ENCODE data around the gene ESX1.

The ESX1 gene

DNA sequence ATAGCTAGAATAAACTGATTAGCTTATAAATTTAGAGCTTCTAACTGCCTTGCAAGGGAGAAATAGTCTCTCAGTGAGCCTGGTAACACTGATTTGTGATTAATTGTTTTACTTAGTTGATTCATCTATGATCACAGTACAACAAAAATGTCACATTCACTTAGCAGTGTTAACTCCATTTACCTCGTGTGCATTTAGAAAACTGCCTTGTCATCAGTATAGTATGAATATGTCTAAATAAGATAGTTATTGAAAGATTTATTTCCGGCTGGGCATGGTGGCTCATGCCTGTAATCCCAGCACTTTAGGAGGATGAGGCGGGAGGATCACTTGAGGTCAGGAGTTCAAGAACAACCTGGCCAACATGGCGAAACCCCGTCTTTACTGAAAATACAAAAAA, 49.2 kb downstream of the ESX1 start:
- H3K9me3 ChIP-seq, result no peaks in the 10 kb centered on the region
- H3K4me3 ChIP-seq (ENCODE audit: low read depth in 1 of 2, low read length in 1 of 2), result no peak overlapping the region
- no peak overlapping the region for H3K27ac ChIP-seq
- no peaks in the 10 kb centered on the region for H3K27me3 ChIP-seq
- TF ChIP-seq, protein P1, sequence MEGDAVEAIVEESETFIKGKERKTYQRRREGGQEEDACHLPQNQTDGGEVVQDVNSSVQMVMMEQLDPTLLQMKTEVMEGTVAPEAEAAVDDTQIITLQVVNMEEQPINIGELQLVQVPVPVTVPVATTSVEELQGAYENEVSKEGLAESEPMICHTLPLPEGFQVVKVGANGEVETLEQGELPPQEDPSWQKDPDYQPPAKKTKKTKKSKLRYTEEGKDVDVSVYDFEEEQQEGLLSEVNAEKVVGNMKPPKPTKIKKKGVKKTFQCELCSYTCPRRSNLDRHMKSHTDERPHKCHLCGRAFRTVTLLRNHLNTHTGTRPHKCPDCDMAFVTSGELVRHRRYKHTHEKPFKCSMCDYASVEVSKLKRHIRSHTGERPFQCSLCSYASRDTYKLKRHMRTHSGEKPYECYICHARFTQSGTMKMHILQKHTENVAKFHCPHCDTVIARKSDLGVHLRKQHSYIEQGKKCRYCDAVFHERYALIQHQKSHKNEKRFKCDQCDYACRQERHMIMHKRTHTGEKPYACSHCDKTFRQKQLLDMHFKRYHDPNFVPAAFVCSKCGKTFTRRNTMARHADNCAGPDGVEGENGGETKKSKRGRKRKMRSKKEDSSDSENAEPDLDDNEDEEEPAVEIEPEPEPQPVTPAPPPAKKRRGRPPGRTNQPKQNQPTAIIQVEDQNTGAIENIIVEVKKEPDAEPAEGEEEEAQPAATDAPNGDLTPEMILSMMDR (IDR thresholded peaks at IDR 0.05), result no peak
- H3K36me3 ChIP-seq, result peaks cover 3% of the 10 kb centered on the region
- H3K4me1 ChIP-seq (ENCODE audit: control insufficient read depth in 1 of 2, insufficient read depth in 1 of 2, low read depth in 1 of 2, low read length in 1 of 2), result no peaks in the 10 kb centered on the region
